Stimulated activated CD8-positive, alpha-beta memory T cell treated with anti-CD3 and anti-CD28 coated beads, Interleukin-4, amount 100 ng/mL, for 1 hour (primary cell): ENCODE data around the gene DNAJC9.
"Not testable (repeated sequence)": the region's sequence is repeated elsewhere in the genome, so short reads cannot be mapped to it uniquely, and the experiment has no call there.

Source experiments
- DNase-seq, 2 donors: peaks; one replicate each; pipeline ENCODE4 v3.0.0-alpha.2; 2020; ENCODE audit warnings: low read depth in 2 of 2, low spot score in 1 of 2

The DNAJC9 gene, protein sequence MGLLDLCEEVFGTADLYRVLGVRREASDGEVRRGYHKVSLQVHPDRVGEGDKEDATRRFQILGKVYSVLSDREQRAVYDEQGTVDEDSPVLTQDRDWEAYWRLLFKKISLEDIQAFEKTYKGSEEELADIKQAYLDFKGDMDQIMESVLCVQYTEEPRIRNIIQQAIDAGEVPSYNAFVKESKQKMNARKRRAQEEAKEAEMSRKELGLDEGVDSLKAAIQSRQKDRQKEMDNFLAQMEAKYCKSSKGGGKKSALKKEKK

DNA sequence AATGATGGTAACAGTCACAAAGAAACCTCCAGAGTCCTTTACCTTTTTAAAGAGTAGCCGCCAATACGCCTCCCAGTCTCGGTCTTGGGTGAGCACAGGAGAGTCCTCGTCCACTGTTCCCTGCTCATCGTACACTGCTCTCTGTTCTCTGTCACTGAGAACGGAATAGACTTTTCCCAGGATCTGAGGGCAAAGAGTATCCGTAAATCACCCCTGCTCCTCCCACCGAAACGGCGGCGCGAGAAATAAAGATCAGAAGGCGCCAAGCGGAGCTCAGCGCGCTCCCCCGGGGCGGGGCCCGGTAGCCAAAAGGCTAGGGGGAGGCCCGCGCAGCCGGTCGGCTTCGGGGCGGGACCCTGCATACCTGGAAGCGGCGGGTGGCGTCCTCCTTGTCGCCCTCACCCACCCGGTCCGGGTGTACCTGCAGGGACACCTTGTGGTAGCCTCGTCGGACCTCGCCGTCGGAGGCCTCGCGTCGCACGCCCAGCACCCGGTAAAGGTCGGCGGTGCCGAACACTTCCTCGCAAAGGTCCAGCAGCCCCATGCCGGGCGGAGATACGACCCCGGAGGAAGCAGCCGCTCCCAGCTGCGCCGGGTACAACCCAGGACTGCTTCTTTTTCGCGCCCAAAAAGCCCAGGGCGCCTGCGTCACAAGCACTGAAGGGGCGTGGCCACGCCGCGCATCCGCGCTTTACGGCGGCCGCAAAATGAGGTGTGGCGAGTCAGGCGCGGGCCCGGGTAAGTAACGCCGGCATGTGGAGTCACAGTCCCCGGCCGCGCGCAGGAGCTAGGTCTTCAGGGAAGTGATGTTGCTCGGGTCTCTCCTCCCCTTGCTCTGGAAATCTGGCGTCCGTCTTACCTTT is at the start of gene DNAJC9:
Gene DNAJC9, minus strand, starts transcription at position 610 of the 863 bp plus-strand sequence. Its CDS starts 66 bp downstream, at position 544.
- DNase-seq, result peak; percentile 94 to 95

DNA sequence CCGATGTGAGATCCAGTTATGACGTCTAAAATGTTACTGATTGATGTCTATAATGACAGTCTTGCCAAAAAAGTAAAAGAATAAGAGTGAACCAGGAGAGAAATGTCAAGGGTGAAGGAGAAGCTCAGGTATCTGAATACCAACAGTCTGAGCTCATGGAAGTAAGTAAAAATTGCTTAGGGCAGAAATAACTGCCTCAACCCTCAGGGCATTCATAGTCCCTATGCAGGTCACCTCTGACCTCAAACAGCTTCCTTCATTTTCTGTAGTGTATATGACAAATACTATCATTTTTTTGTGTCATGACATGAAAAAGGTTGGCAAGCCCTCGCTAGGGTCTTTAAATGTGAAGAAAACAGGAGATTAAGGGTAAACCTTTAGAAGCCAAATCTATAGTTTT is 46.4 kb upstream of the DNAJC9 start:
- DNase-seq, result no peak

DNA sequence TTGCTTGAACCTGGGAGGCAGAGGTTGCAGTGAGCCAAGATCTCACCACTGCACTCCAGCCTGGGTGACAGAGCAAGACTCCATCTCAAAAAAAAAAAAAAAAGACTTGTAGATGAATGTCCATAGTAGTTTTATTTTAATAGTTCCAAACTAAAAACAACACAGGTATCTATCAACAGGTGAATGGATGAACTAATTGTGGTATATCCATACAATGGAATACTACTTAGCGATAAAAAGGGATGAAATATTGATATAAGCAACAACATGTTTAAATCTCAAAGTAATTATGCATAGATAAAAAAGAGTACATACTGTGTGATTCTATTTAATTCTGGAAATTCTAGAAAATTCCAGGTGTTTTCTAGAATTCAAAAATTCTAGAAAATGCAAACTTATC is 42.9 kb upstream of the DNAJC9 start:
- DNase-seq, result no peak

DNA sequence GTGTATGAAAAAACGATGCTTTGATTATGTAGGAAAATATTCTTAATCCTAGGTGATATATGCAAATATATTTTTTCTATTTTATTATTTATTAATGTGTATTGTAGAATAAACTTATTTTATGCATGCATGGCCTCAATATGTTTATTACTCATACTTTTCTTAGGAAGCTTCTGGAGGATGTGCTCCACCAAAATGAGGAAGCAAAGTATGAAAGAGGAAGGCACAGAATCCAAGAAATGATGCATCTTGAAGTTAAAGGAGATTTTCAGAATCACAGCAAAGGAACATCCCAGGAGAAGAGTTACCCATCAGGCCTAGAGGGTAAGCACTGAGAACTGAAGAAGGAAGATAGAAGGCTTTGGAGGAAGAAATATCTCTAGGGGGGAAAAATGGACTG is 40.4 kb upstream of the DNAJC9 start:
- DNase-seq, result no peak

DNA sequence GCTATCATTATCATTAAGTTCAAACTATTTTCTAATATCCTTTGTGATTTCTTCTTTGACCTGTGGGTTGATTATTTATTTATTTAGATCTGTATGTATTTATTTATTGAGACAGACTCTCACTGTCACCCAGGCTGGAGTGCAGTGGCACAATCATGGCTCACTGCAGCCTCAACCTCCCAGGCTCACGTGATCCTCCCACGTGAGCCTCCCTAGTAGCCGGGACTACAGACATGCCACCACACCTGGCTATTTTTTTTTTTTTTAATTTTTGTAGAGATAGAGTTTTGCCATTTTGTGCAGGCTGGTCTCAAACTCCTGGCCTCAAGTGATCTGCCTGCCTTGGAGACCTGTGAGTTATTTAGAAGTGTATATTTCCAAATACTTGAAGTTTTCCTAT is 34.0 kb upstream of the DNAJC9 start:
- no peak for DNase-seq

DNA sequence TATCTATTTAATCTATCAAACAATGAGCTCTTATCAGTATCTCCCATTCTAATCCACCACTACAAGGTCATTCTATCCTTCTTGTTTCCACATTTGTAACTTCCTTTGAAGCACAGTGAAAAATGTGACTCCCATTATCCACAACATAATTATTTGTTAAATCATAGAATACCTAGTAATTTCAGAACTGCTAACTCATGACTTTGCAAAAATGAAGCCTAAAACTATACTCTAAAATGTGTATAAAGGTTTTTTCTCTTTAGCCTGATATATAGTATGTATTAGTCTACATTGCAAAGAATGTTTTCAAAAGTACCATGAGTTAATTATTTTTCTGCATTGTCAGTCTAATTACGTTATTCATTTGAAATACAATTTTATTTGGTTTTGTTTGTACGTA is 17.4 kb upstream of the DNAJC9 start:
- DNase-seq, result no peak

DNA sequence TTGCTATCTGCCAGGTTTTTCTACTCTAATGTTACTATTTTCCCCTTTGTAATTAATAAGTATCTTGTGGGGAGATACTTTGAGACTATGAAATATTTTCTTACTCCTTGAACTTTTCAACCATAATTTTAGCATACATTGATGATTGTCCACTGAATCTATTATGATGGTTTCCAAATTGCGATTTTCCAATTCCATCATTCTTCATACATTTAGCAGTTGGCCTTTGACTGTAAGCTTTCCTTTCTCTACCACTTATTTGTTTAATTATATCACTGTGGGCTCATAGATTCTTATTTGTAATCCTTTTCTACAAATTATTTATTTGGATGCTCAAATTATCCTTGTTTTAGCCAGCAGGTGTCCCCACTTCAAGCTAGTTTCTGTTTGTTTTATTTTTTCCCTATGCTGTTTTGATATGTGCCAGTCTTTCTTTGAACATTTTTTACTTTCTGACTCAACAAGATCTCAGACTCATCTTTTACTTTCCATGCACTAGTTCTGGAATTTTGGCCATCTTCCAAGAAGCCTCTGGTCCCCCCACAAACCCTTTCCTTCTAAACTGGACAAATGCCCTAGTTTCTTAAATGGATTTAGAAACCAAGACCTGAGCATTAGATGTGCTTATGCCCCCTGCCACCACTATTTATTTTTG is 16.8 kb upstream of the DNAJC9 start:
- no peak for DNase-seq

DNA sequence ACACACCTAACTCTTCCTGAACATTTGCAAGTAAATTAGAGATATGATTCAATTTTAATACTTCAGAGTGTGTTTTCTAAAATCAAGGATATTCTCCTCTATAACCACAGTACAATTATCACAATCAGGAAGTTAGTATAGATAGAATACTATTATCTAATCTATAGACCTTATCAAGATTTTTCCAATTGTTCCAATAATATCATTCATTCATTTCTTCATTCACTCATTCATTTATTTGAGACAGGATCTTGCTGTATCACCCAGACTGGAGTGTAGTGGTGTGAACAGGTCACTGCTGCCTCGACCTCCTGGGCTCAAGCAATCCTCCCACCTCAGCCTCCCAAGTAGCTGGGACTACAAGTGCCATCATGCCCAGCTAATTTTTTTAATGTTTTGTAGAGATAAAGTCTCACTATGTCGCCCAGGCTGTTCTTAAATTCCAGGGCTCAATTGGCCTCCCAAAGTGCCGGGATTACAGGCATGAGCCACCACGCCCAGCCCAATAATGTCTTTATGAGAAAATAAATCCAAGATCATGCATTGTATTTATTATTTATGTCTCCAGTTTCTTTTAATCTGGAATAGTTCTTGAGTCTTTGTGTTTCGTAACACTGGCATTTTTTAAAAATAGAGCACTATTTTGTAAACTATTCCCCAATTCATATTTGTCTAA is 16.0 kb upstream of the DNAJC9 start:
- DNase-seq, result no peak

DNA sequence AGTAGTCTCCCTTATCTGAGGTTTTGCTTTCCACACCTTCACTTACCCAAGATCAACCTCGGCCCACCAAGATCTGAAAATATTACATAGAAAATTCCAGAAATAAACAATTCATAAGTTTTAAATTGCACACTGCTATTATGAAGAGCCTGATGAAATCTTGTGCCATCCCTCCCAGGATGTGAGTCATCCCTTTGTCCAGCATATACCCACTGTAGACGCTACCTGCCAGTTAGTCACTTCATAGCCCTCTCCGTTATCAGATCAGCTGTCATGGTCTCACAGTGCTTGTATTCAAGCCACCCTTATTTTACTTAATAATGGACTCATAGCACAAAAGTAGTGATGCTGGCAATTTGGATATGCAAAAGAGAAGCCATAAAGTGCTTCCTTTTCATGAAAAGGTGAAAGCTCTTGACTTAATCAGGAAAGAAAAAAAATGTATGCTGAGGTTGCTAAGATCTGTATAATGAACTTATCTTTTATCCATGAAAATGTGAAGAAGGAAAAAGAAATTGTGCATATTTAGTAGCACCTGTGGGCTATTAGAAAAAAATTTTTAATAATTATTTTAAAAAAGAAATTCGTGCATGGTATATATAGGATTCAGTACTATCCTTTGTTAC is 15.2 kb upstream of the DNAJC9 start:
- DNase-seq, result no peak

DNA sequence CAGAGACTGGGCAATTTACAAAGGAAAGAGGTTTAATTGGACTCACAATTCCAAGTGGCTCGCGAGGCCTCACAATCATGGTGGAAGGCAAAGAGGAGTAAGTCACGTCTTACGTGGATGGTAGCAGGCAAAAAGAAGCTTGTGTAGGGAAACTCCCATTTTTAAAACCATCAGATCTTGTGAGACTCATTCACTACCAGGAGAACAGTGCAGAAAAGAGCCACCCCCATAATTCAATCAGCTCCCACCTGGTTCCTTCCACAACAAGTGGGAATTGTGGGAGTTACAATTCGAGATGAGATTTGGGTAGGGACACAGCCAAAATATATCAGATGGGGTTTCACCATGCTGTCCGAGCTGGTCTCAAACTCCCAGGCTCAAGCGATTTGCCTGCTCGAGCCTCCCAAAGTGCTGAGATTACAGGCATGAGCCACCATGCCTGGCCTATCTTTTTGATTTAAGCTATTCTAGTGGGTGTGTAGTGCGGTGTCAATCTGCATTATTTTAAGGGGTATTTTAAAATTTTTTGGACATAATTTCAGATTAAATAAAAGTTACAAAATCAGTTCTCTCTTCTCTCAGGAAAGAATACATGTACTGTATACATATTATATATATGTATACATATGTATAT is 14.4 kb upstream of the DNAJC9 start:
- DNase-seq, result no peak

DNA sequence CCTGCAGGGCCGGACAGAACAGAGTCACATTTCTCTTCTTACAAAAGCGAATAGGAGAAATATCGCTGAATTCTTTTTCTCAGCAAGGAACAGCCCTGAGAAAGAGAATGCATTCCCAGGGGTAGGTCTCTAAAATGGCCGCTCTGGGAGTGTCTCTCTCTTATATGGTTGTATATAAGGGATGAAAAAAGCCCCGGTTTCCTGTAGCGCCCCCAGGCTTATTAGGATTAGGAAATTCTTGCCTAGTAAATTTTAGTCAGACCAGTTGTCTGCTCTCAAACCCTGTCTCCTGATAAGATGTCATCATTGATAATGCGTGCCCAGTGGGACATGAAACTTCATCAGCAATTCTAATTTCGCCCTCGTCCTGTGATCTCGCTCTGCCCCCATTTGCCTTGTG is 11.6 kb upstream of the DNAJC9 start:
- not testable (repeated sequence) for DNase-seq

DNA sequence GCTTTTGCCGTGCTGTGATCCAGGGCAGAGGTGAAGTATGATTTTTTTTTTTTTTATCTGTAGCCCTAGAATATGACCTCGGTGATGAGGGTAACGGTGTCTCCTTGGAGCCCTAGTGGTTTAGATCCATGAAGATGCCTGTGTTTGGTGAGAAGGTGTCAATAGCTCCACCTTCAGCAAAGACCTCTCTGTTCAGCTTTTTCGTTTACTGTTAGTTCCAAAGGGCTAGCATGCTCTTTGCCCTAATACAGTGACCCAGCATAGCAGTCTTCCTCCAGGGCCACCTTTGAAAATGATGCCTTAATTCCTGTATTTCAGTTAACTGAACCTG is 6.1 kb upstream of the DNAJC9 start:
- no peak for DNase-seq

DNA sequence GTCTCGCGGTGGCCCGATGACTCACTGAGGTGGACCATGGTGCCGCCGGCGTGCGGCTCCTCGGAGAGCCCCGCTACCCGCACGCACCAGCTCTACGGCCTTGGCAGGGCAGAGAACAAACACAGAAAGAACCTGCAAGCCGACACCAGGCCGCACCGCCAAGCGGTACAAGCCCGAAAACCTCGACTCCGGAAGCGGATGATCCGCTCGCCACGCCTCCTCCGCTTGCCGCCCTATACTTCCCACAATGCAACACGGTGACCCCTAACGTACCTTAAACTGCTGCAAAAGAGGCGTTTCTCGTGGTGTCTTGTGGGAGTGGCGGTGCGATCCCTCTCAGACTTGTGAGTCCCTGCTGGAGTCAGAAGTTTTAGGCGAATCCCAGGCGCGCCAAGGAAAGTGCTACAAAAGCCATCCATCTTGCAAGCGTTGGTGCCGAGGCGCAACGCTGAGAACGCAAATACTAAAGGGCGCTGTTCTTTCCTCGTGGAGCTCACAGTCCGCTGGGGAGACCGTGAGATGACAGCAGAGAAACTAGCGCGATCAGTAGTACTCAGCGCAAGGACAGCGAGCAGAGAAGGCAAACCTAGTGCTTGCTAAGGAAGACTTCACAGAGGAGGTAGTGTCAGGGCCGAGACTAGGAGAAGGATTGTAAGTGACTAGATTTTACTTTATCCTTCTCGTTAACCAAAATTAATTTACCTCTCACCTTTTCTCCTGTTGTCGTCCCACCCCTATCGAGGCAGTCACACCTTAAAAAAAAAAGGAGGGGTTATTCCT is 5.6 kb upstream of the DNAJC9 start, which contains the start of gene MRPS16:
Gene MRPS16, minus strand, starts transcription at position 200 of the 780 bp plus-strand sequence. Its CDS starts 162 bp downstream, at position 38.
- peak; percentile 75 to 80 for DNase-seq

DNA sequence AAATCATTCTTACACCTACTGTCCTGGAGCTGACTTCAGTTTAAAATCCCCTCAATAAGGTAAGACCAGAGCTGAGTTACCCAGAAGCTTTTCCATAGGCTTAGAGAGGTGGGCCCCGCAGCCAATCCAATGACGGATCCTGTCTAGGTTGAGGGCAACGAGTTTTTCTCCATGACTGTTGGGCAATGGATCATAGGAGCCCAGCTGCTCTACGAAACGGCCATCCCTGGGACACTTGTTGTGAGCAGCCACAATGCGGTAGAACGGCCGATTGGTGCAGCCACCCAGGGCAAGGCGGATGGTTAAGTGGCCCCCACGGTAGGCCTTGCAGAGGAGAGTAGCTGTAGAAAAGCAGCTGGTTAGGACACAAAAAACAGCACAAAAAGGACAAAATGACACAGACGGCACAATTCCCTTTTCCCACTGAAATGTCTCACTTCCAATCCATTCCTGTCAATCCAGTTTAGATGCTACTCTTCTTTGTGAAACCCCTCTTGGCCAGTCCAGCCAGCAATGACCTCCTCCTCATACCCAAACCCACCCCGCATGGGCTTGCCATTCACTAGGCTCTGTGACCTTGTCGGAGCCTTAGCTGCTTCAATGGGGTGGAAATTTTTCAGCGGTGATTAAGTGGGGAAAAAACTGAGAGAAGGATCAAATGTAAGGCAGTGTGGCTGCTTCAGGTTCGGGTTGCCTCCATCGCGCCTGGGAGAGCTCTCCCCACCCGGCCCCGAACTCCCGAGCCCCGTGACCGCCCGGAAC is 4.8 kb upstream of the DNAJC9 start:
- no peak for DNase-seq

DNA sequence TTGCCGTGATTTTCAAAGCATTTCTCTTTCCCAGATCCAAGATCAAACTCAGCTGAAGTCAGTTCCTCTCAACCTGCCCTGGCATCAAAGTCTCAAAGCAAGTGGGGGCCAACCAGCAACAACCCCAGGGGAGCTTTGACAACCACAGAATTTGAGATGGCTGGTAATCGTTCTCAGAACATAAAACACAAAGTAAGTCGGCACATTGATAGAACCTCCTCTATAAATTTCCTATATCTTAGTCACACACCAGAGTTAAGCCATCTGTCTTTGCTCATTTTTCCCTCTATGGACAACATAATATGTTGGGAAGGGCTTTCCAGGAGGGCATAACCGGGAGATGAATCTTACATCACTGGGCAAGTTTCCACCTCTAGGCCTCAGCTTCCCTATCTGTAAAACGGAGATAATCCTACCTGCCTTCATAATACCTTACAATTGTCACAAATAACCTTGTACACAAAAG is 1.2 kb upstream of the DNAJC9 start:
- DNase-seq, result no peak

DNA sequence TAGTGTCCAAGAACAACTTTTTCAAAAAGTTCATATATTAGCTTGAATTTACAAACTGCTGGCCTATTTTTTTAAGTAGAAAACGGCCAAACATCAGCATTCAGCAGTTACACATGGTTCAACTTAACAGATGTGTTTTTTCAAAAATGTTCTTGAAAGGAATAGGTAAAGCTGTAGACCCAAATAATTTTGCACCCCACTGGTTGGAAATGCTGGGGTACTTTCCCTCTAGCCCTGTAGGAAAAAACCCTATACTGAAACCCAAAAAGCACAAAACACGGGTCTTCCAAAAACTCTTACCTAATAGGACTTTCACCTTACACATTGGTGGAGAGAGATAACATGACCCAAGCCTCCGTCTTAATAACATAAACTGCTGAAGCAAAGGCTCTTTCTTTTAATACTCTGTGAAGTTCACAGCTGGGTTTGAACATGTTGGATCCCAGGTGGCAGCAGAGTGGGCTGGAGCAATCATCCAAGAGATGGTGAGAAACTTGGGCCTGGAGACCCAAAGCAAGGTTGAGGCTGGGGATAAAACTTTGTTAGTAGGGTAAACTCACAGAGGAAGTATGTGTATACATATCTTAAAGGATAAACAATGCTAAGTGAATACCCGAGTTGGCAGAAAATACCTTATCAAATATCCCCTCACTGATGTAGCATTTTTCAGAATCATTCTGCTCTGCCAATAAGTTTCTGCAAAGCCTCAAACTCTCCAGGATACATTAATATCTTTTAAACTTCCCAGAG is 629 bp upstream of the DNAJC9 start:
- DNase-seq, result no peak

DNA sequence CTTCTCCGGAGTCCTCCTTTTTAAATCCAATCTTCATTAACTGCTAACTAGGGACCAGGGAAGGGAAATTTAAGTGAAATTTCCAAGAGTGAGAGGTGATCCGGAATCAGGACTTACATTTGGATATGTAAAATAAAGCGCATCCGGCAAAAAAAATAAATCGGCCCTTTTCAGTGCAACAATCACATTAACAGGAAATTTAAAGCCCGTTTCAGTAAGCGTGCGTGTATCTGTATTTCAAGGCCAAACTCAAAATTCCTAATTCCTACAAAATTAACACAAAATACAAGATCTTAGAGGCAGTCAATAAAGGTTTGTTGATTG is 771 bp downstream of the DNAJC9 start:
- DNase-seq, result no peak

DNA sequence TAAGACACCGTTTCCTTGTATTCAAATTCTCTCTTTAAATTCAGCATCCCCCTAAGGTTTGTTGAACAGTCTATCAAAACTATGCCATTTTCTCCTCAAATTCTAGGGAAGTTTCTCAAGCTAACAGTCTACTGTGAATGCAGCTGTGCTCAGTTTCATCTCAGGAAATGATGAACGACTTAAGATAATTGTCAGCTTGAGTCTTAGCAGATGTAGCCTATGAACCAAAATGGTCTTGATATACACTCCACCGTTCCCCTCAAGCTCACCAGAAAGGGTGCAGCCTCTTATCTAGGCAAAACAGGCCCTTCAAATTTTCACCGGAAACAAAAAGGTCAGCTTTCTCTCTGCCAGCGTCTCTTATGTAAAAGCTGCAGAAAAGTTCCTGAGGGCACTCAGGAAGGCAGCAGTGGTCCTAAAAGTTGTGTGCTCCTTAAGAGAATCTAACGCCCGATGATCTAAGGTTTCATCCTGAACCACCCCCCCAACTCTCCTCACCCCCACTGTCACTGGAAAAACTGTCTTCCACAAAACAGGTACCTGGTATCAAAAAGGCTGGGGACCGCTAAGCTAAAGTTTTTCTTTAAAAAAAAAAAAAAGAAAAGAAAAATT is 2.1 kb downstream of the DNAJC9 start:
- DNase-seq, result no peak
